Measurements from ENCODE around the gene LYPD8.

Gene LYPD8

DNA sequence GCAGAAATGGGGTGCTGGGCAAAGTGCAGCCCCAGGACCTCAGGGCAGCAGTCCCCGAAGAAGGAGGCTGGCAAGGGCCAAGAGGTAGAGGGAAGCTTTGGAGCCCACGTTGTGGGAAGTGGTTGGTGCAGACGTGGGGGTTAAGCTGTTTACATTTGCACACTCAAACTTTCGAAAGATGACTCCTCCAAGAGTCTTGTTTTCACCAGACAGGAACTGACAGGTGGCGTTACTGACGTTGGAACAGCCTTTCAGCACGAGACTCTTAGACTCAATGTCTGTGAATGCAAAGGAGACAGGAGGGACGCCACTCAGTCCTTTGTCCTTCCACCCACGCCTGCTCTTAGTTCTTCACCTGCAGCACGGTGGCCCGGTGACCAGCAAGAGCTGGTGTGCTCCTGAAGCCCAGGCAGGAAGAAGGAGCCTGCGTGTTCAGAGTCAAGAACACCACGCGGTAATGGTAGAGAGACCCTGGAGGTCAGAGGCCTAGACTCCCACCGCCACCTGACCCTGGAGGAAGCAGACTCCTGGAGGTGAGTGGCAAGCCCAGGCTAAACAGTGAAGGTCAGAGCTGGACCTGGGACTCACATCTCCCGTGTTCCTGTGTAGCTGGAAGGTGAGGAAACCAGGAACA is 15.9 kb downstream of the LYPD8 start:
- TF ChIP-seq, protein P1, sequence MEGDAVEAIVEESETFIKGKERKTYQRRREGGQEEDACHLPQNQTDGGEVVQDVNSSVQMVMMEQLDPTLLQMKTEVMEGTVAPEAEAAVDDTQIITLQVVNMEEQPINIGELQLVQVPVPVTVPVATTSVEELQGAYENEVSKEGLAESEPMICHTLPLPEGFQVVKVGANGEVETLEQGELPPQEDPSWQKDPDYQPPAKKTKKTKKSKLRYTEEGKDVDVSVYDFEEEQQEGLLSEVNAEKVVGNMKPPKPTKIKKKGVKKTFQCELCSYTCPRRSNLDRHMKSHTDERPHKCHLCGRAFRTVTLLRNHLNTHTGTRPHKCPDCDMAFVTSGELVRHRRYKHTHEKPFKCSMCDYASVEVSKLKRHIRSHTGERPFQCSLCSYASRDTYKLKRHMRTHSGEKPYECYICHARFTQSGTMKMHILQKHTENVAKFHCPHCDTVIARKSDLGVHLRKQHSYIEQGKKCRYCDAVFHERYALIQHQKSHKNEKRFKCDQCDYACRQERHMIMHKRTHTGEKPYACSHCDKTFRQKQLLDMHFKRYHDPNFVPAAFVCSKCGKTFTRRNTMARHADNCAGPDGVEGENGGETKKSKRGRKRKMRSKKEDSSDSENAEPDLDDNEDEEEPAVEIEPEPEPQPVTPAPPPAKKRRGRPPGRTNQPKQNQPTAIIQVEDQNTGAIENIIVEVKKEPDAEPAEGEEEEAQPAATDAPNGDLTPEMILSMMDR (conservative IDR thresholded peaks at IDR 0.05; ENCODE audit: low read depth, low read length): no peak
- Histone ChIP-seq H3K4me1 (ENCODE audit: low read depth, poor library complexity, severe bottlenecking) (no peaks in the 10 kb centered on the region), H3K27ac (no peak overlapping the region), H2AFZ (ENCODE audit: low read depth) (no peak overlapping the region), H3K36me3 (ENCODE audit: insufficient read depth) (no peaks in the 10 kb centered on the region), H3K9ac (no peak overlapping the region), H4K20me1 (ENCODE audit: insufficient read depth) (no peaks in the 10 kb centered on the region), H3K4me2 (no peak overlapping the region), H3K27me3 (ENCODE audit: insufficient read depth, low read depth) (no peaks in the 10 kb centered on the region), H3K79me2 (ENCODE audit: insufficient read depth, low read depth) (no peaks in the 10 kb centered on the region), H3K4me3 (IDR thresholded peaks at IDR 0.05; ENCODE audit: insufficient read depth, low read depth, low read length) (no peak overlapping the region)

DNA sequence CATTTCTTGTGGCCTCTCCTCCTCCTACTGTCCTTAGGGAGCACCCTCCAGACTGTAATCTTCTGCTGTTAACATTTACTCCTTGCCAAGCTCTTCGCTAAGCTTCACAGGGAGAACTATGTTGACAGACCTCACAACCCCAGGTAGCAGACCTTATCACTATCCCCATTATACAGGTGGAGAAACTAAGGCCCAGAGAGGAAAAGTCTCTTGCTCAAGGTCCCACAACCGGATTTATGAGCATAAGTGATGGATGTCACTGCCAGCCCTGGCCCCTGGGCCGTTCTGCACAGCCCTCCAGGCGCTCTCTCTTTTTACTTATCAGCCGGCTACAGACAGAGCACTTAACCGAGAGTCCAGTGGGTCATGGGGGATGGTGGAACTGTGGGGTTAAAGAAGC is 18.1 kb downstream of the LYPD8 start:
- H3K4me2 ChIP-seq: no peak overlapping the region
- no peak overlapping the region for H2AFZ ChIP-seq (ENCODE audit: low read depth)
- no peaks in the 10 kb centered on the region for H3K36me3 ChIP-seq (ENCODE audit: insufficient read depth)
- H3K79me2 ChIP-seq (ENCODE audit: insufficient read depth, low read depth): no peaks in the 10 kb centered on the region
- H3K4me3 ChIP-seq (IDR thresholded peaks at IDR 0.05; ENCODE audit: insufficient read depth, low read depth, low read length): no peak overlapping the region
- no peaks in the 10 kb centered on the region for H3K4me1 ChIP-seq (ENCODE audit: low read depth, poor library complexity, severe bottlenecking)
- H3K27ac ChIP-seq: no peak overlapping the region
- TF ChIP-seq, protein P1 (conservative IDR thresholded peaks at IDR 0.05; ENCODE audit: low read depth, low read length): no peak
- H4K20me1 ChIP-seq (ENCODE audit: insufficient read depth): no peaks in the 10 kb centered on the region
- H3K27me3 ChIP-seq (ENCODE audit: insufficient read depth, low read depth): no peaks in the 10 kb centered on the region
- no peak overlapping the region for H3K9ac ChIP-seq

DNA sequence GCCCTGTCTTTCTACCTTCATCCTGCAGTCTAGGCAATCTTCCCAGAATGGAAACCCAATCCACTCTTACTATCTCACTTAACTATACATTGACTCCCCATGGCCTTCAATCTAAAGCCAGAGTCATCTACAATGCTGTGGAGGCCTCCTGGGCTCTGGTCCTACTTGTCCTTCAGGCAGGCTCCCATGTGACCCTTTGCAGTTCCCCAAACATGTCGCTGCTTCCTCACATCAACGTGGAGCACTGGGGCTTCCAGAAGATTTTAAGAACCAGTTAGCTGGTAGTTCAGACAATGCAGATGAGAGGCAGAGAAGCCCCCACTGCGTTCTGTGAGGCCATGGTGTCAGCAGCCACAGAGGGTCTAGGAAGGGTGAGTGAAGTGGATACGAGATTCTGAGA is 18.6 kb downstream of the LYPD8 start:
- Histone ChIP-seq H3K79me2 (ENCODE audit: insufficient read depth, low read depth) (no peaks in the 10 kb centered on the region), H3K4me2 (no peak overlapping the region), H3K36me3 (ENCODE audit: insufficient read depth) (no peaks in the 10 kb centered on the region), H3K4me3 (IDR thresholded peaks at IDR 0.05; ENCODE audit: insufficient read depth, low read depth, low read length) (no peak overlapping the region), H3K27me3 (ENCODE audit: insufficient read depth, low read depth) (no peaks in the 10 kb centered on the region), H3K9ac (no peak overlapping the region), H3K4me1 (ENCODE audit: low read depth, poor library complexity, severe bottlenecking) (no peaks in the 10 kb centered on the region), H3K27ac (no peak overlapping the region), H2AFZ (ENCODE audit: low read depth) (no peak overlapping the region), H4K20me1 (ENCODE audit: insufficient read depth) (no peaks in the 10 kb centered on the region)
- TF ChIP-seq, protein P1 (conservative IDR thresholded peaks at IDR 0.05; ENCODE audit: low read depth, low read length): no peak

DNA sequence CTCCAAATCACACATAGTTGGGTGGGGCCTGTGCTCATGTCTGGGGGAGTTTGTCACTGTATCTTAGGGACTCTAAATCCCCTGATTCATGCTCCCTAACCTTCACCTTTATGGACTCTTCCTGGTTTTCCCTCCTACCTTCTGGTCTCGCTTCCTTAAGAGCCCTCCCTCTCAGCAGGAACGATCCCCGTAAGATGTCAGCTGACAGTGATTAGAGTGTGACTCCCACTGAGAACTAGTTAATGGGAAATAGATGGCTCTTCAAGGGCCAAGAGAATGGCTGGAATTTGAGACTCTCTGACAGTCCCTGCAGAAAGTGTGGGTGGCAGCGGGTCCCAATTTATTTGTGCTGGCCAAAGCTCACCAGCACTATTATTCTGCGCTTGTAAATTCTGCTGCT is 22.0 kb downstream of the LYPD8 start:
- no peak overlapping the region for H2AFZ ChIP-seq (ENCODE audit: low read depth)
- H3K4me3 ChIP-seq (IDR thresholded peaks at IDR 0.05; ENCODE audit: insufficient read depth, low read depth, low read length): no peak overlapping the region
- H3K4me2 ChIP-seq: no peak overlapping the region
- H3K79me2 ChIP-seq (ENCODE audit: insufficient read depth, low read depth): no peaks in the 10 kb centered on the region
- no peaks in the 10 kb centered on the region for H3K4me1 ChIP-seq (ENCODE audit: low read depth, poor library complexity, severe bottlenecking)
- H3K9ac ChIP-seq: no peak overlapping the region
- TF ChIP-seq, protein P1 (conservative IDR thresholded peaks at IDR 0.05; ENCODE audit: low read depth, low read length): no peak
- H4K20me1 ChIP-seq (ENCODE audit: insufficient read depth): no peaks in the 10 kb centered on the region
- H3K36me3 ChIP-seq (ENCODE audit: insufficient read depth): no peaks in the 10 kb centered on the region
- no peak overlapping the region for H3K27ac ChIP-seq
- H3K27me3 ChIP-seq (ENCODE audit: insufficient read depth, low read depth): no peaks in the 10 kb centered on the region

All from KMS-11 (cell line).